ENCODE data around the gene TP53RK. TPM values are rescaled to one million over a fixed set of nuclear protein-coding genes. Genes with fewer than 3 reads are reported as not detected.

Gene TP53RK
- total RNA-seq, 2 experiments from 2014 or later: 15.2 to 18.0 TPM

GRCh38 chr20:46642969-46643343 lies 46.3 kb downstream of the TP53RK start:
- H3K27me3 Mint-ChIP-seq: no peaks in the 10 kb centered on the region
- ChIA-PET POLR2A (no interaction called here), CTCF (interaction anchor here (1.1 kb wide), 1 partner anchor 24 kb away, joined by 4 read pairs; no protein-coding TSS in a partner anchor)
- H3K4me1 Mint-ChIP-seq: no peaks in the 10 kb centered on the region
- no peak overlapping the region for H3K4me3 Mint-ChIP-seq
- no peaks in the 10 kb centered on the region for H3K36me3 Mint-ChIP-seq (ENCODE audit: low read depth)
- H3K27ac Mint-ChIP-seq: no peak overlapping the region
- DNase-seq: no peak
- H3K9me3 Mint-ChIP-seq: no peaks in the 10 kb centered on the region

GRCh38 chr20:46642265-46642968 lies 46.8 kb downstream of the TP53RK start:
- no peaks in the 10 kb centered on the region for H3K27me3 Mint-ChIP-seq
- ChIA-PET CTCF (interaction anchor here (1.1 kb wide), 1 partner anchor 23 kb away, joined by 4 read pairs; no protein-coding TSS in a partner anchor), POLR2A (no interaction called here)
- H3K27ac Mint-ChIP-seq: no peak overlapping the region
- no peak for DNase-seq
- H3K4me3 Mint-ChIP-seq: no peak overlapping the region
- no peaks in the 10 kb centered on the region for H3K4me1 Mint-ChIP-seq
- H3K36me3 Mint-ChIP-seq (ENCODE audit: low read depth): no peaks in the 10 kb centered on the region
- no peaks in the 10 kb centered on the region for H3K9me3 Mint-ChIP-seq

DNA sequence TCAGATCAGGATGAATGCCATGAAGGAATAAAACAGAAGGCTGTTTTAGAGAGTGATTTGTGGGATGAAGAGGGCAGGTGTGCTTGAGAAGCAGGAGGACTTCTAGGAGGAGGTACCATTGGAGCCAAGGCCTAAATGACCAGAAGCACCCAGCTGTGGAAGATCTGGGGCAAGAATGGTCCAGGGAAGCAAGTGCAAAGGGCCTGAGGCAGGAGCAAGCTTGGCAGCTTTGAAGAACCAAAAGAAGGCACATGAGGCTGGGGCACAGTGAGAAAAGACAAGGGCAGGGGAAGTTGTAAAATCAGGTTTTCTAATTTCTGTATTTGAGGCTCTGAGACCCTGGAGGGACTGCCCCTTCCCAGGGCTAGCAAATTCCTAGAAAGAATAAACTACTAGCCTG lies 47.8 kb downstream of the TP53RK start:
- H3K27ac Mint-ChIP-seq: no peak overlapping the region
- H3K4me3 Mint-ChIP-seq: no peak overlapping the region
- H3K27me3 Mint-ChIP-seq: no peaks in the 10 kb centered on the region
- H3K9me3 Mint-ChIP-seq: no peaks in the 10 kb centered on the region
- ChIA-PET CTCF (no interaction called here), POLR2A (no interaction called here)
- H3K4me1 Mint-ChIP-seq: no peaks in the 10 kb centered on the region
- no peaks in the 10 kb centered on the region for H3K36me3 Mint-ChIP-seq (ENCODE audit: low read depth)
- DNase-seq: no peak

DNA sequence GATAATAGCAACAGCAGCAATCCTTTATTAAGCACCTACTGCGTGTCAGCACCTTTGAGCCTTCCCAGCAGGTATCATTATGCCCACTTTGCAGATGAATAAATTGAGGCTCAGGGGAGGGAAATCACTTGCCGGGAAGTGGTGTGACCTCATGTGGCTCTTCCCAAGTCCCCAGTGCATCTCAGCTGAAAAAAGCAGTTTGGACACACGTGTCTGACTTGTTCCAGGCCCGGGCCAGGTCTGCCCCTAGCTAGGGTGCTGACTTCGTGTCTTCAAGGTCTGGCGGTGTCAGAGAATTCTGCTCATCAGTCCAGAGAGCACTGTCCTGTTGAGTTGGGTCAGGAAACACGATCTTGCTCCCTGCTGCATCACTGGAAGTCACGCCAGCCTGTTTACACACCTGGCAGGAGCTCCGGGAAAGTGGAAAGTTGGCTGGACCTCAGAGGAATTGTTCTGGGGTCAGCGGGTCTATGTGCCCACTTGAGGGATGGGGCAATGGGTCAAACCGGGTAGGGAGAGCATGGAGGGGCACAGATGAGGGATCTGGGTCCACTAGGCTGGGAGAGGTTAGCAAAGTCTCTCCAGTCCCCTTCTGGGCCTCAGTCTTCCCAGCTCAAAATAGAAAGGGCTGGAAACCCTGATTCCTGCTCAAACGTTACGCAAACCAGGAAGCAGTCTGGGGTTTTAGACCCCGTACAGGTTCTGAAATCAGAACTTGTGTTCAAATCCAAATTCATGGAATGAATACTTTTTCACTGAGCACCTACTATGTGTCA lies 48.5 kb downstream of the TP53RK start:
- no peaks in the 10 kb centered on the region for H3K9me3 Mint-ChIP-seq
- H3K27ac Mint-ChIP-seq: no peak overlapping the region
- H3K27me3 Mint-ChIP-seq: no peaks in the 10 kb centered on the region
- no peaks in the 10 kb centered on the region for H3K4me1 Mint-ChIP-seq
- H3K4me3 Mint-ChIP-seq: no peak overlapping the region
- DNase-seq: no peak
- POLR2A ChIA-PET: no interaction called here
- CTCF ChIA-PET: no interaction called here
- H3K36me3 Mint-ChIP-seq (ENCODE audit: low read depth): no peaks in the 10 kb centered on the region

- POLR2A ChIA-PET: no interaction called here
- Mint-ChIP-seq H3K4me1 (no peaks in the 10 kb centered on the region), H3K27ac (no peak overlapping the region), H3K4me3 (no peak overlapping the region), H3K9me3 (no peaks in the 10 kb centered on the region), H3K36me3 (ENCODE audit: low read depth) (no peaks in the 10 kb centered on the region), H3K27me3 (no peaks in the 10 kb centered on the region)
- CTCF ChIA-PET: interaction anchor here (0.6 kb wide), 1 partner anchor 8 kb away, joined by 3 read pairs; no protein-coding TSS in a partner anchor
- DNase-seq: no peak
Observed at GRCh38 chr20:46640044-46640443, 49.2 kb downstream of the TP53RK start.

- Mint-ChIP-seq H3K4me1 (no peaks in the 10 kb centered on the region), H3K4me3 (no peak overlapping the region), H3K27ac (no peak overlapping the region), H3K9me3 (no peaks in the 10 kb centered on the region), H3K36me3 (ENCODE audit: low read depth) (no peaks in the 10 kb centered on the region), H3K27me3 (no peaks in the 10 kb centered on the region)
- ChIA-PET CTCF (interaction anchor here (0.6 to 1.2 kb wide), 2 partner anchors 9 to 11 kb away, joined by 3 read pairs; partner anchors contain the start of gene SLC13A3), POLR2A (no interaction called here)
- no peak for DNase-seq
Observed at GRCh38 chr20:46639587-46639986, 49.7 kb downstream of the TP53RK start.

DNA sequence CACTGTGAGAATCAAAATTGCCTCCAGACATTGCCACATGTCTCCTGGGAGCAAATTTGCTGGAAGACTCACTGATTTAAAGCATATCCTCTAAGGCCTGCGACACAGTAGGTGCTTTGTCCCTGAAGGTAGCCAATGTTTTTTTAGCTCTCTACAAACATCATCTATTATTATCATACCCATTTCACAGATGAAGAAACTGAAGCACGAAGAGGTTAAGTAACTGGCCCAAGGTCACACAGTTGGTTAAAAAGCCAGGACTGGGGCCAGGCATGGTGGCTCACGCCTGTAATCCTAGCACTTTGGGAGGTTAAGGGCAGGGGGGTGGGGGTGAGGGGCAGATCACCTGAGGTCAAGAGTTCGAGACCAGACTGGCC lies 50.4 kb downstream of the TP53RK start:
- Mint-ChIP-seq H3K36me3 (ENCODE audit: low read depth) (no peaks in the 10 kb centered on the region), H3K4me3 (no peak overlapping the region), H3K27me3 (no peaks in the 10 kb centered on the region), H3K4me1 (no peaks in the 10 kb centered on the region), H3K27ac (no peak overlapping the region), H3K9me3 (no peaks in the 10 kb centered on the region)
- CTCF ChIA-PET: interaction anchor here (1.2 kb wide), 1 partner anchor 12 kb away, joined by 3 read pairs; the partner anchor contains the start of gene SLC13A3
- DNase-seq: no peak
- POLR2A ChIA-PET: no interaction called here

GRCh38 chr20:46638134-46638897 lies 50.9 kb downstream of the TP53RK start:
- Mint-ChIP-seq H3K4me1 (no peaks in the 10 kb centered on the region), H3K4me3 (no peak overlapping the region), H3K27me3 (no peaks in the 10 kb centered on the region), H3K9me3 (no peaks in the 10 kb centered on the region), H3K36me3 (ENCODE audit: low read depth) (no peaks in the 10 kb centered on the region), H3K27ac (no peak overlapping the region)
- ChIA-PET CTCF (interaction anchor here (1.2 kb wide), 1 partner anchor 12 kb away, joined by 3 read pairs; the partner anchor contains the start of gene SLC13A3), POLR2A (no interaction called here)
- no peak for DNase-seq

- ChIA-PET POLR2A (no interaction called here), CTCF (no interaction called here)
- Mint-ChIP-seq H3K4me1 (no peaks in the 10 kb centered on the region), H3K27ac (no peak overlapping the region), H3K9me3 (no peaks in the 10 kb centered on the region), H3K4me3 (no peak overlapping the region), H3K27me3 (no peaks in the 10 kb centered on the region), H3K36me3 (ENCODE audit: low read depth) (no peaks in the 10 kb centered on the region)
- no peak for DNase-seq
Observed at GRCh38 chr20:46637427-46638133, 51.7 kb downstream of the TP53RK start.

DNA sequence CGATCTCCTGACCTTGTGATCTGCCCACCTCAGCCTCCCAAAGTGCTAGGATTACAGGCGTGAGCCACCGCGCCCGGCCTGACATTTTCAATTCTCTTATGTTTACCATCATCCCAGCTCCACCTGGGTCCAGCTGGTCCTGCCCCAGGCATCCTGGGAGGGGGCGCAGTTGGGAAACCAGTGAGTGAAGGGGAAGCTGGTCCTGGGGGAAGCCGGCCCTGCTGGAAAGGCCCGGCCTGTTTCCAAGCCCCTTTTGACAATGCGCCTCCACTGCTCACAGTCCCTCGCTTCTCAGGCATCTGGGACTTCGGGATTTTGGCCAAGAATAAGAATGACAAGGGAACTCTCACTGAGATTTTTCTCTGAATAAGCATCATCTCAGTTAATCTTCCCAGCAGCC lies 52.2 kb downstream of the TP53RK start:
- H3K9me3 Mint-ChIP-seq: no peaks in the 10 kb centered on the region
- ChIA-PET CTCF (no interaction called here), POLR2A (no interaction called here)
- no peak for DNase-seq
- H3K36me3 Mint-ChIP-seq (ENCODE audit: low read depth): no peaks in the 10 kb centered on the region
- no peak overlapping the region for H3K4me3 Mint-ChIP-seq
- no peaks in the 10 kb centered on the region for H3K4me1 Mint-ChIP-seq
- H3K27ac Mint-ChIP-seq: no peak overlapping the region
- H3K27me3 Mint-ChIP-seq: no peaks in the 10 kb centered on the region

GRCh38 chr20:46636514-46636913 lies 52.7 kb downstream of the TP53RK start:
- no peak overlapping the region for H3K27ac Mint-ChIP-seq
- no peaks in the 10 kb centered on the region for H3K36me3 Mint-ChIP-seq (ENCODE audit: low read depth)
- POLR2A ChIA-PET: no interaction called here
- no peak overlapping the region for H3K4me3 Mint-ChIP-seq
- H3K9me3 Mint-ChIP-seq: no peaks in the 10 kb centered on the region
- DNase-seq: no peak
- no peaks in the 10 kb centered on the region for H3K4me1 Mint-ChIP-seq
- H3K27me3 Mint-ChIP-seq: peaks cover under 1% of the 10 kb centered on the region
- CTCF ChIA-PET: no interaction called here

DNA sequence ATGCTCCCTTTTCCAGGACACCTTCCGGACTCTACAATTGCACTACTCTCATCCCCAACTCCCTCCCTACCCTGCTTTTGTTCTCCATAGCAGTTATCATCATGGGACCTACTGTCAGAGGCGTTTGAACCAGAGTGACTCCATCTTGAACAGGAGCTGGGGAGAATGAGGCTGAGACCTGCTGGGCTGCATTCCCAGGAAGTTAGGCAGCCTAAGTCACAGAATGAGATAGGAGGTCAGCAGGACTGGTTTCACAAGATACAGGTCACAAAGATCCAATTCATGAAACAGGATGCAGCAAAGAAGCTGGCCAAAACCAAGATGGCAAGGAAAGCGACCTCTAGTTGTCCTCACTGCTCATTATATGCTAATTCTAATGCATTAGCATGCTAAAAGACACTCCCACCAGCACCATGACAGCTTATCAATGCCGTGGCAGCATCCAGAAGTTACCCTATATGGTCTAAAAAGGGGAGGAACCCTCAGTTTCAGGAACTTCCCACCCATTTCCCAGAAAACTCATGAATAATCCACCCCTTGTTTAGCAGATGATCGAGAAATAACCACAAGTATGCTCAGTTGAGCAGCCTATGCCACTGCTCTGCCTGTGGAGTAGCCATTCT lies 53.6 kb downstream of the TP53RK start:
- Mint-ChIP-seq H3K27ac (no peak overlapping the region), H3K27me3 (peaks cover 2% of the 10 kb centered on the region), H3K4me1 (peaks cover 4% of the 10 kb centered on the region), H3K9me3 (no peaks in the 10 kb centered on the region), H3K4me3 (no peak overlapping the region), H3K36me3 (ENCODE audit: low read depth) (no peaks in the 10 kb centered on the region)
- no peak for DNase-seq
- ChIA-PET CTCF (no interaction called here), POLR2A (no interaction called here)
